HEK293 (cell line): Measurements from ENCODE around the gene RAB11FIP3.

Experiments used
- CTCF ChIA-PET: fragments of 350-600 bp; formaldehyde crosslinking; extraction: SDS; loops from one replicate; lab custom pipeline; 2021; ENCODE audit warnings: antibody characterized with exemption; lab: Yijun Ruan, JAX
- POLR2A ChIA-PET: fragments of 300-600 bp; formaldehyde crosslinking; extraction: SDS; loops from one replicate; lab custom pipeline; 2020; ENCODE audit warnings: antibody characterized with exemption, inconsistent platforms; lab: Yijun Ruan, JAX
- H3K27ac ChIP-seq: fragments of 200-500 bp; sonication (Bioruptor generic); 2 replicates; pipeline ENCODE4 v1.5.1; 2014; ENCODE audit warnings: low read depth, low read length, control low read depth, inconsistent platforms; ENCODE audit errors: extremely low read depth
- H3K36me3 ChIP-seq, 2 experiments: fragments of 200-500 bp in 1 of 2; sonication (Bioruptor generic) in 1 of 2; 1 replicate in 1 of 2; 2 replicates in 1 of 2; pipeline ENCODE4 v1.5.1; 2014 to 2017; ENCODE audit warnings: inconsistent platforms in 2 of 2, low read length in 2 of 2; ENCODE audit not compliant: control insufficient read depth in 2 of 2, insufficient read depth in 1 of 2
- H3K4me1 ChIP-seq: fragments of 200-500 bp; sonication (Bioruptor generic); 2 replicates; pipeline ENCODE4 v1.5.1; 2014; ENCODE audit warnings: mild to moderate bottlenecking, low read length, inconsistent platforms; ENCODE audit not compliant: control insufficient read depth, insufficient read depth
- H3K4me3 ChIP-seq: 2 replicates; pipeline ENCODE4 v1.5.1; 2011; ENCODE audit warnings: low read depth, mild to moderate bottlenecking, control low read depth, low read length, moderate library complexity
- H3K9me3 ChIP-seq: fragments of 200-500 bp; sonication (Bioruptor generic); 2 replicates; pipeline ENCODE4 v1.5.1; 2014; ENCODE audit warnings: low read depth, low read length, inconsistent platforms; ENCODE audit not compliant: control insufficient read depth, insufficient read depth
- GLIS2 ChIP-seq: fragments of 450-650 bp; formaldehyde crosslinking; IDR thresholded peaks from 2 replicates; pipeline ENCODE4 v1.5.1; 2016; ENCODE audit warnings: missing biosample characterization, missing genetic modification characterization
- KLF10 ChIP-seq: fragments of 450-650 bp; IDR thresholded peaks from 2 replicates; pipeline ENCODE4 v1.5.1; 2018; ENCODE audit warnings: missing biosample characterization, mild to moderate bottlenecking, missing genetic modification characterization
- KLF8 ChIP-seq: fragments of 450-650 bp; formaldehyde crosslinking; IDR thresholded peaks from 2 replicates; pipeline ENCODE4 v1.5.1; 2016; ENCODE audit warnings: missing biosample characterization, missing genetic modification characterization
- OSR2 ChIP-seq: fragments of 450-650 bp; formaldehyde crosslinking; IDR thresholded peaks from 2 replicates; pipeline ENCODE4 v1.5.1; 2016; ENCODE audit warnings: missing biosample characterization, missing genetic modification characterization
- PRDM1 ChIP-seq: fragments of 450-650 bp; formaldehyde crosslinking; IDR thresholded peaks from 2 replicates; pipeline ENCODE4; 2016; ENCODE audit warnings: missing biosample characterization, missing genetic modification characterization
- ZBTB8A ChIP-seq: fragments of 450-650 bp; formaldehyde crosslinking; IDR thresholded peaks from 2 replicates; pipeline ENCODE4 v1.5.1; 2016; ENCODE audit warnings: missing biosample characterization, missing genetic modification characterization
- ZFP41 ChIP-seq: fragments of 450-650 bp; formaldehyde crosslinking; IDR thresholded peaks from 2 replicates; pipeline ENCODE4 v1.5.1; 2016; ENCODE audit warnings: missing biosample characterization, missing genetic modification characterization, borderline replicate concordance
- ZNF114 ChIP-seq: fragments of 450-650 bp; formaldehyde crosslinking; IDR thresholded peaks from 2 replicates; pipeline ENCODE4 v1.5.0; 2017; ENCODE audit warnings: missing biosample characterization, missing genetic modification characterization
- ZNF214 ChIP-seq: fragments of 450-650 bp; formaldehyde crosslinking; IDR thresholded peaks from 2 replicates; pipeline ENCODE4 v1.5.1; 2017; ENCODE audit warnings: missing biosample characterization, mild to moderate bottlenecking, missing genetic modification characterization, borderline replicate concordance
- ZNF266 ChIP-seq: fragments of 450-650 bp; formaldehyde crosslinking; IDR thresholded peaks from 2 replicates; pipeline ENCODE4 v1.5.1; 2016; ENCODE audit warnings: missing biosample characterization, missing genetic modification characterization, low read depth
- ZNF274 ChIP-seq, 2 experiments: fragments of 200-500 bp in 1 of 2; fragments of 450-650 bp in 1 of 2; sonication (Bioruptor generic) in 1 of 2; formaldehyde crosslinking in 1 of 2; IDR thresholded peaks; 2 replicates each; pipeline versions ENCODE4 v1.5.1 to v1.6.1; 2014 to 2016; ENCODE audit warnings: borderline replicate concordance in 1 of 2, inconsistent platforms in 1 of 2, low read length in 1 of 2, missing biosample characterization in 1 of 2, missing genetic modification characterization in 1 of 2
- ZNF292 ChIP-seq: fragments of 450-650 bp; formaldehyde crosslinking; IDR thresholded peaks from 2 replicates; pipeline ENCODE4 v1.5.1; 2016; ENCODE audit warnings: low read depth, missing biosample characterization, missing genetic modification characterization, borderline replicate concordance
- ZNF514 ChIP-seq: fragments of 450-650 bp; formaldehyde crosslinking; IDR thresholded peaks from 2 replicates; pipeline ENCODE4 v1.5.1; 2016; ENCODE audit warnings: missing biosample characterization, missing genetic modification characterization
- ZNF658 ChIP-seq: fragments of 450-650 bp; formaldehyde crosslinking; IDR thresholded peaks from 2 replicates; pipeline ENCODE4; 2016; ENCODE audit warnings: missing biosample characterization, missing genetic modification characterization
- ZXDB ChIP-seq: fragments of 450-650 bp; formaldehyde crosslinking; IDR thresholded peaks from 2 replicates; pipeline ENCODE4 v1.5.1; 2016; ENCODE audit warnings: missing biosample characterization, missing genetic modification characterization
- TF ChIP-seq, protein P1 (sequence below): fragments of 450-650 bp; formaldehyde crosslinking; conservative IDR thresholded peaks from 2 replicates; pipeline ENCODE4 v1.5.1; 2016; ENCODE audit warnings: low read depth, missing biosample characterization, missing genetic modification characterization
- TF ChIP-seq, protein P2 (sequence below): fragments of 450-650 bp; formaldehyde crosslinking; IDR thresholded peaks from 2 replicates; pipeline ENCODE4 v1.5.1; 2016; ENCODE audit warnings: missing biosample characterization, missing genetic modification characterization
- TF ChIP-seq, protein P3 (sequence below): fragments of 450-650 bp; formaldehyde crosslinking; IDR thresholded peaks from 2 replicates; pipeline ENCODE4 v1.5.1; 2016; ENCODE audit warnings: missing biosample characterization, missing genetic modification characterization
- TF ChIP-seq, protein P4 (sequence below): fragments of 450-650 bp; formaldehyde crosslinking; IDR thresholded peaks from 2 replicates; pipeline ENCODE4 v1.5.1; 2016; ENCODE audit warnings: missing biosample characterization, missing genetic modification characterization
- TF ChIP-seq, protein P5 (sequence below): fragments of 450-650 bp; formaldehyde crosslinking; IDR thresholded peaks from 2 replicates; pipeline ENCODE4 v1.5.1; 2016; ENCODE audit warnings: missing biosample characterization, missing genetic modification characterization, low read depth
- TF ChIP-seq, protein P6 (sequence below): fragments of 450-650 bp; formaldehyde crosslinking; IDR thresholded peaks from 2 replicates; pipeline ENCODE4 v1.5.1; 2016; ENCODE audit warnings: missing biosample characterization, missing genetic modification characterization

RAB11FIP3 gene

DNA sequence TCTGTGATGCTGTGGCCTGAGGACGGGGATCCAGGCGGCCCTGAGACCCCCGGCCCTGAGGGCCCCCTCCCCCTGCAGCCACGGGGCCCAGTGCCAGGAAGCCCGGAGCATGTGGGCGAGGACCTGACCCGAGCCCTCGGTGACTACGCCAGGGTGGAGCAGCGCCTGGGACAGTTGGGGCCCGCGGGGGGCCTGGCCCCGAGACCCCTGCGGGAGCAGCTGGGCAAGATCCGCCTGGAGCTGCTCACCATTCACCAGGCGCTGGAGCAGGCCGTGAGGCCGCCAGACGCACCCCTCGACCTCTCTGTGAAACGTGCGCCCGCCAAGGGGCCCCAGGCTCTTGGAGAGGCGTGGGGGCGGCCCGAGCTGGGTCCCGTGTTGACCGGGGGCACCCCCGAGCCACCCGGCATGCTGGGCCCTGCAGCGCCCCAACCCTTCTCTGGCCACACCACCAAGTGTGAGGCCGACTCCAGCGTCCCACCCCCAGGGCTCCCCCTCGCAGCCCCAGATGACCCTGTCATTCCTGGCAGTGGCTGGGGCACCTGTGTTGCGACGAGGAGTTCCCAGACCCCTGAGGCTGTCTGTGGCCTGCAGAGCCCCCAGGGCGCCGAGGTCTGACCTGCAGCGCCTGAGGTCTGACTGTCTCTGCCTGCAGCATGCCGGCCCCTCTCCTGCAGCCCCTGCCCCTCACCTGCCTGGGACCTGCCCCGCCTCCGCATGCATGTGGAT lies 139.4 kb downstream of the RAB11FIP3 start:
- no peak overlapping the region for H3K27ac ChIP-seq
- POLR2A ChIA-PET, result no interaction called here
- TF ChIP-seq ZNF658, result no peak
- TF ChIP-seq, protein P1, sequence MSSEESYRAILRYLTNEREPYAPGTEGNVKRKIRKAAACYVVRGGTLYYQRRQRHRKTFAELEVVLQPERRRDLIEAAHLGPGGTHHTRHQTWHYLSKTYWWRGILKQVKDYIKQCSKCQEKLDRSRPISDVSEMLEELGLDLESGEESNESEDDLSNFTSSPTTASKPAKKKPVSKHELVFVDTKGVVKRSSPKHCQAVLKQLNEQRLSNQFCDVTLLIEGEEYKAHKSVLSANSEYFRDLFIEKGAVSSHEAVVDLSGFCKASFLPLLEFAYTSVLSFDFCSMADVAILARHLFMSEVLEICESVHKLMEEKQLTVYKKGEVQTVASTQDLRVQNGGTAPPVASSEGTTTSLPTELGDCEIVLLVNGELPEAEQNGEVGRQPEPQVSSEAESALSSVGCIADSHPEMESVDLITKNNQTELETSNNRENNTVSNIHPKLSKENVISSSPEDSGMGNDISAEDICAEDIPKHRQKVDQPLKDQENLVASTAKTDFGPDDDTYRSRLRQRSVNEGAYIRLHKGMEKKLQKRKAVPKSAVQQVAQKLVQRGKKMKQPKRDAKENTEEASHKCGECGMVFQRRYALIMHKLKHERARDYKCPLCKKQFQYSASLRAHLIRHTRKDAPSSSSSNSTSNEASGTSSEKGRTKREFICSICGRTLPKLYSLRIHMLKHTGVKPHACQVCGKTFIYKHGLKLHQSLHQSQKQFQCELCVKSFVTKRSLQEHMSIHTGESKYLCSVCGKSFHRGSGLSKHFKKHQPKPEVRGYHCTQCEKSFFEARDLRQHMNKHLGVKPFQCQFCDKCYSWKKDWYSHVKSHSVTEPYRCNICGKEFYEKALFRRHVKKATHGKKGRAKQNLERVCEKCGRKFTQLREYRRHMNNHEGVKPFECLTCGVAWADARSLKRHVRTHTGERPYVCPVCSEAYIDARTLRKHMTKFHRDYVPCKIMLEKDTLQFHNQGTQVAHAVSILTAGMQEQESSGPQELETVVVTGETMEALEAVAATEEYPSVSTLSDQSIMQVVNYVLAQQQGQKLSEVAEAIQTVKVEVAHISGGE (tag by site-specific recombination), result no peak
- no peak for TF ChIP-seq KLF8 (tag by site-specific recombination)
- TF ChIP-seq, protein P2, sequence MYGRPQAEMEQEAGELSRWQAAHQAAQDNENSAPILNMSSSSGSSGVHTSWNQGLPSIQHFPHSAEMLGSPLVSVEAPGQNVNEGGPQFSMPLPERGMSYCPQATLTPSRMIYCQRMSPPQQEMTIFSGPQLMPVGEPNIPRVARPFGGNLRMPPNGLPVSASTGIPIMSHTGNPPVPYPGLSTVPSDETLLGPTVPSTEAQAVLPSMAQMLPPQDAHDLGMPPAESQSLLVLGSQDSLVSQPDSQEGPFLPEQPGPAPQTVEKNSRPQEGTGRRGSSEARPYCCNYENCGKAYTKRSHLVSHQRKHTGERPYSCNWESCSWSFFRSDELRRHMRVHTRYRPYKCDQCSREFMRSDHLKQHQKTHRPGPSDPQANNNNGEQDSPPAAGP (tag by site-specific recombination), result no peak
- TF ChIP-seq, protein P3, sequence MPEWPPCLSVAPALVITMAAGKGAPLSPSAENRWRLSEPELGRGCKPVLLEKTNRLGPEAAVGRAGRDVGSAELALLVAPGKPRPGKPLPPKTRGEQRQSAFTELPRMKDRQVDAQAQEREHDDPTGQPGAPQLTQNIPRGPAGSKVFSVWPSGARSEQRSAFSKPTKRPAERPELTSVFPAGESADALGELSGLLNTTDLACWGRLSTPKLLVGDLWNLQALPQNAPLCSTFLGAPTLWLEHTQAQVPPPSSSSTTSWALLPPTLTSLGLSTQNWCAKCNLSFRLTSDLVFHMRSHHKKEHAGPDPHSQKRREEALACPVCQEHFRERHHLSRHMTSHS (tag by site-specific recombination), result no peak
- no peak for TF ChIP-seq ZNF266 (tag by site-specific recombination)

DNA sequence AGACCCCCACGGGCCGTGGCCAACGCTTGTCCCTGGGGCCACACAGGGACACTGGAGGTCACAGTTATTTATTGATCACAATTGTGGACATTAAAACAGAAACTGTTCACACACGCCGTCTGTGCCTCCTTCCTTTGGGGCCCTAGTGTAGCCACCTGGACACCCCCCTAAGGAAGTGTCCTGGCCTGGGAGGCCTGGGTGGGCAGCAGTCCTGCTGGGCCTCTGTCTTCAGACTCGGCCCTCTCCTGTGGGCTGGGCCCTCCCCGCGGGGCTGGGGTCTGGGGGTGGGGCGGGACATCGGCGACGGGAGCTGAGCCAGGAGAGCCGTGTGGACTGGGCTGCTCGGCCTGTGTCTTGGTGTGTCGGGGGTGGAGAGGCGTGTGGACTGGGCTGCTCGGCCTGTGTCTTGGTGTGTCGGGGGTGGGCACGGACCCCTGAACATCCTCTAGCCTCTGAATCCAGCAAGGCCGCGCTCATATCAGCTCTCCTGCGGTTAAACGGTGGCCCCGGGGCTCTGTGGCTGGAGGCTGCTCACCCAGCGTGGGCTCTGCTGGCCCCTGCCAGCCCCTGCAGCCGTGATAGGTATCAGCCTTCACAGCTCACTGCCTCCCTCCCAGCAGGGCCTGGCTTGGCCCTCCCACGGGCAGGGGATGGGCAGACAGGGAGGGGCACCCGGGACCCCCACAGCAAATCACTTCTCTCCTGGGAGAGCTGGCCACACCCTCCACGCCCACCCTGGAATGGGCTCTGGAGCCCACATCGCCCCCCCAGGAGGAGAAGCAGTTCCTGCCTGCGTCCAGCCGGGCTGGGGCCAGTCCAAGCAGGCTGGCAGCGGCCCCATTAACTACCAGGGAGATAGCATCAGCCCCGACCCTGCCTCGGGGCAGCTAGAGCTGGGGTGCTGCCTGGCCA lies 140.2 kb downstream of the RAB11FIP3 start:
- Histone ChIP-seq H3K4me3 (no peak overlapping the region), H3K4me1 (peaks cover 10% of the 10 kb centered on the region), H3K27ac (no peak overlapping the region), H3K36me3 (no peaks in the 10 kb centered on the region), H3K9me3 (no peaks in the 10 kb centered on the region)
- ChIA-PET CTCF (no interaction called here), POLR2A (interaction anchor here (1.0 kb wide), 1 partner anchor 23 kb away, joined by 3 read pairs; no protein-coding TSS in a partner anchor)
- TF ChIP-seq OSR2 (tag by site-specific recombination), result no peak
- TF ChIP-seq, protein P4, sequence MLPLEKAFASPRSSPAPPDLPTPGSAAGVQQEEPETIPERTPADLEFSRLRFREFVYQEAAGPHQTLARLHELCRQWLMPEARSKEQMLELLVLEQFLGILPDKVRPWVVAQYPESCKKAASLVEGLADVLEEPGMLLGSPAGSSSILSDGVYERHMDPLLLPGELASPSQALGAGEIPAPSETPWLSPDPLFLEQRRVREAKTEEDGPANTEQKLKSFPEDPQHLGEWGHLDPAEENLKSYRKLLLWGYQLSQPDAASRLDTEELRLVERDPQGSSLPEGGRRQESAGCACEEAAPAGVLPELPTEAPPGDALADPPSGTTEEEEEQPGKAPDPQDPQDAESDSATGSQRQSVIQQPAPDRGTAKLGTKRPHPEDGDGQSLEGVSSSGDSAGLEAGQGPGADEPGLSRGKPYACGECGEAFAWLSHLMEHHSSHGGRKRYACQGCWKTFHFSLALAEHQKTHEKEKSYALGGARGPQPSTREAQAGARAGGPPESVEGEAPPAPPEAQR, result no peak
- no peak for TF ChIP-seq ZNF292
- TF ChIP-seq, protein P5, sequence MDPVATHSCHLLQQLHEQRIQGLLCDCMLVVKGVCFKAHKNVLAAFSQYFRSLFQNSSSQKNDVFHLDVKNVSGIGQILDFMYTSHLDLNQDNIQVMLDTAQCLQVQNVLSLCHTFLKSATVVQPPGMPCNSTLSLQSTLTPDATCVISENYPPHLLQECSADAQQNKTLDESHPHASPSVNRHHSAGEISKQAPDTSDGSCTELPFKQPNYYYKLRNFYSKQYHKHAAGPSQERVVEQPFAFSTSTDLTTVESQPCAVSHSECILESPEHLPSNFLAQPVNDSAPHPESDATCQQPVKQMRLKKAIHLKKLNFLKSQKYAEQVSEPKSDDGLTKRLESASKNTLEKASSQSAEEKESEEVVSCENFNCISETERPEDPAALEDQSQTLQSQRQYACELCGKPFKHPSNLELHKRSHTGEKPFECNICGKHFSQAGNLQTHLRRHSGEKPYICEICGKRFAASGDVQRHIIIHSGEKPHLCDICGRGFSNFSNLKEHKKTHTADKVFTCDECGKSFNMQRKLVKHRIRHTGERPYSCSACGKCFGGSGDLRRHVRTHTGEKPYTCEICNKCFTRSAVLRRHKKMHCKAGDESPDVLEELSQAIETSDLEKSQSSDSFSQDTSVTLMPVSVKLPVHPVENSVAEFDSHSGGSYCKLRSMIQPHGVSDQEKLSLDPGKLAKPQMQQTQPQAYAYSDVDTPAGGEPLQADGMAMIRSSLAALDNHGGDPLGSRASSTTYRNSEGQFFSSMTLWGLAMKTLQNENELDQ (tag by site-specific recombination), result no peak
- no peak for TF ChIP-seq ZXDB (tag by site-specific recombination)
- TF ChIP-seq ZNF214 (tag by site-specific recombination), result no peak
- no peak for TF ChIP-seq ZFP41 (tag by site-specific recombination)
- no peak for TF ChIP-seq PRDM1 (tag by site-specific recombination)
- TF ChIP-seq ZNF114 (tag by site-specific recombination), result no peak
- TF ChIP-seq GLIS2 (tag by site-specific recombination), result no peak
- no peak for TF ChIP-seq ZNF514 (tag by site-specific recombination)
- TF ChIP-seq, protein P6, sequence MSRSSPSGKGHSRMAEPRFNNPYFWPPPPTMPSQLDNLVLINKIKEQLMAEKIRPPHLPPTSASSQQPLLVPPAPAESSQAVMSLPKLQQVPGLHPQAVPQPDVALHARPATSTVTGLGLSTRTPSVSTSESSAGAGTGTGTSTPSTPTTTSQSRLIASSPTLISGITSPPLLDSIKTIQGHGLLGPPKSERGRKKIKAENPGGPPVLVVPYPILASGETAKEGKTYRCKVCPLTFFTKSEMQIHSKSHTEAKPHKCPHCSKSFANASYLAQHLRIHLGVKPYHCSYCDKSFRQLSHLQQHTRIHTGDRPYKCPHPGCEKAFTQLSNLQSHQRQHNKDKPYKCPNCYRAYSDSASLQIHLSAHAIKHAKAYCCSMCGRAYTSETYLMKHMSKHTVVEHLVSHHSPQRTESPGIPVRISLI (tag by site-specific recombination), result no peak
- no peak for TF ChIP-seq ZNF274 (IDR thresholded peaks at IDR 0.05; ENCODE audit: low read length)
- TF ChIP-seq ZNF274 (tag by site-specific recombination; IDR thresholded peaks at IDR 0.05; ENCODE audit: borderline replicate concordance), result no peak
- TF ChIP-seq KLF10 (tag by site-specific recombination), result no peak
- peak; percentile 30; the same call in 1 of the 2 replicates for TF ChIP-seq ZBTB8A

More for the DNA sequence above, 139.4 kb downstream of the RAB11FIP3 start:
- Histone ChIP-seq H3K4me1 (peaks cover 10% of the 10 kb centered on the region), H3K9me3 (no peaks in the 10 kb centered on the region), H3K4me3 (no peak overlapping the region), H3K36me3 (no peaks in the 10 kb centered on the region)
- CTCF ChIA-PET, result no interaction called here
